Spleen (tissue), 11 donors: Measurements from ENCODE around the gene MICALL2. TPM values are rescaled to one million over a fixed set of nuclear protein-coding genes. Genes with fewer than 3 reads are reported as not detected.

Experiments used
- DNase-seq: peaks from one replicate; pipeline ENCODE4 v3.0.0-alpha.2; 2020
- H3K27ac ChIP-seq, 8 donors: fragments of 200-600 bp; sonication (generic) in 7 of 8; 1 replicate in 4 of 8; 2 replicates in 4 of 8; pipeline versions ENCODE4 v1.5.0 to v1.8.0; 2016 to 2021; ENCODE audit warnings: inconsistent platforms in 4 of 8, mild to moderate bottlenecking in 4 of 8, moderate library complexity in 1 of 8
- H3K27me3 ChIP-seq, 7 donors: fragments of 200-600 bp; sonication (generic) in 6 of 7; replicated peaks in 1 of 7; 1 replicate in 4 of 7; 2 replicates in 3 of 7; pipeline versions ENCODE4 v1.5.0 to v1.8.0; 2016 to 2021; ENCODE audit warnings: inconsistent platforms in 3 of 7, mild to moderate bottlenecking in 1 of 7
- H3K36me3 ChIP-seq, 6 donors: fragments of 200-600 bp; sonication (generic) in 5 of 6; 1 replicate in 4 of 6; 2 replicates in 2 of 6; pipeline versions ENCODE4 v1.5.0 to v1.8.0; 2016 to 2021; ENCODE audit warnings: inconsistent platforms in 2 of 6
- H3K4me1 ChIP-seq, 6 donors: fragments of 200-600 bp; sonication (generic) in 5 of 6; 1 replicate in 3 of 6; 2 replicates in 3 of 6; pipeline versions ENCODE4 v1.5.0 to v1.8.0; 2016 to 2021; ENCODE audit warnings: inconsistent platforms in 3 of 6
- H3K4me3 ChIP-seq, 8 donors: fragments of 200-600 bp; sonication (generic) in 7 of 8; 1 replicate in 4 of 8; 2 replicates in 4 of 8; pipeline versions ENCODE4 v1.5.0 to v1.8.0; 2016 to 2021; ENCODE audit warnings: inconsistent platforms in 4 of 8, mild to moderate bottlenecking in 4 of 8, moderate library complexity in 2 of 8
- H3K9me3 ChIP-seq, 8 donors: fragments of 200-600 bp; sonication (generic) in 7 of 8; 1 replicate in 4 of 8; 2 replicates in 4 of 8; pipeline versions ENCODE4 v1.5.0 to v1.8.0; 2016 to 2021; ENCODE audit warnings: inconsistent platforms in 4 of 8
- CTCF ChIP-seq, 11 experiments: fragments of 200-600 bp in 7 of 11; fragments of 450-650 bp in 4 of 11; sonication (generic) in 4 of 11; IDR thresholded peaks in 8 of 11; conservative IDR thresholded peaks in 3 of 11; 1 replicate in 7 of 11; 2 replicates in 4 of 11; pipeline versions ENCODE4 v1.4.0 to v1.8.0; 2016 to 2021; ENCODE audit warnings: antibody characterized with exemption in 11 of 11, inconsistent platforms in 4 of 11, mild to moderate bottlenecking in 1 of 11
- POLR2A ChIP-seq, 3 donors: fragments of 450-650 bp; IDR thresholded peaks; one replicate each; pipeline ENCODE4 v1.5.1; 2017; ENCODE audit warnings: antibody characterized with exemption in 3 of 3, mild to moderate bottlenecking in 1 of 3
- POLR2AphosphoS5 ChIP-seq, 3 donors: sonication (generic); formaldehyde crosslinking; IDR thresholded peaks; one replicate each; pipeline ENCODE4 v1.5.1; 2017; ENCODE audit warnings: antibody characterized with exemption in 3 of 3
- WGBS, 5 donors: extraction: QIAGEN DNeasy Blood & Tissue Kit in 3 of 5; methylation state at CpG; one replicate each; pipeline versions ENCODE4 v1.1.5 to v1.1.7; 2013 to 2018; 5-methylcytosine and 5-hydroxymethylcytosine counted together
- intact Hi-C: fragments of 100-400 bp; cut with DNase I; formaldehyde crosslinking; loops from one replicate; pipeline ENCODE4 v1.15.0; 2023; ENCODE audit warnings: low total_unique reads
- polyA plus RNA-seq, 3 donors: library from polyadenylated mRNA; stranded (reverse); fragments of 200-250 nt; gene quantifications; one replicate each; pipeline ENCODE4 v1.2.1, GENCODE V29; 2013
- total RNA-seq, 7 donors: library from RNA; depleted of rRNA in 3 of 7; stranded (reverse); fragments of >200 nt in 3 of 7; fragmentation: NEBNext Ultra II Directional in 4 of 7; extraction: Animal tissue kit (Norgen Biotek cat#: 25700) in 4 of 7; gene quantifications; one replicate each; pipeline versions ENCODE4 v1.1.0 to v1.2.1, GENCODE V29; 2016 to 2021
- donor health status: healthy with polysubstance abuse.
- donor health status: DM: no; HTN: no; CAD: no; lungs with moderate emphysema.
- donor health status: DM: no; HTN: no; CAD: no.
- donor health status: Bipolar disorder and iron deficiency.
- donor health status: healthy.
- donor health status: DM: no; HTN: no; CAD: no.
- donor health status: DM: yes; HTN: yes; CAD: no.

Gene MICALL2
- total and polyA plus RNA-seq, 10 donors = 36.3 to 361 (median 96.7) TPM

- no peak for DNase-seq
- peaks cover 0 to 36% (median 6%) of the 10 kb centered on the region in 6 donors for H3K36me3 ChIP-seq
- peak in 2 of 3 donors; percentile 47 to 68 for TF ChIP-seq POLR2AphosphoS5 (IDR thresholded peaks at IDR 0.05)
- TF ChIP-seq POLR2A (IDR thresholded peaks at IDR 0.05) = no peak
- no peak for TF ChIP-seq CTCF (IDR thresholded peaks at IDR 0.05 in 8 of 11, conservative IDR thresholded peaks at IDR 0.05 in 3 of 11)
- H3K4me1 ChIP-seq = peaks cover 0 to 100% (median 56%) of the 10 kb centered on the region in 6 donors
- peak overlapping the region in 1 of 8 donors; percentile 11 for H3K4me3 ChIP-seq
- intact Hi-C loops = no loop called here
- WGBS, 5 donors = 69 to 85% (median 77%) methylated on average over 4 to 19 of the region's 19 CpGs
- H3K27me3 ChIP-seq = no peaks in the 10 kb centered on the region
- no peaks in the 10 kb centered on the region for H3K9me3 ChIP-seq
- H3K27ac ChIP-seq = peak overlapping the region in 6 of 8 donors; percentile 46 to 88 (median 84)
Observed at GRCh38 chr7:1452205-1452604, 7.1 kb downstream of the MICALL2 start.

- 80 to 91% (median 86%) methylated on average over 6 to 11 of the region's 11 CpGs for WGBS, 5 donors
Observed at GRCh38 chr7:1450987-1451386, 8.3 kb downstream of the MICALL2 start.

GRCh38 chr7:1450431-1450830, 8.8 kb downstream of the MICALL2 start:
- peaks cover 0 to 40% (median 6%) of the 10 kb centered on the region in 6 donors for H3K36me3 ChIP-seq
- peak overlapping the region in 7 of 8 donors; percentile 13 to 88 (median 84) for H3K27ac ChIP-seq
- no peak overlapping the region for H3K4me3 ChIP-seq
- no peak for DNase-seq
- H3K9me3 ChIP-seq = no peaks in the 10 kb centered on the region
- intact Hi-C loops = no loop called here
- H3K27me3 ChIP-seq = no peaks in the 10 kb centered on the region
- no peak for TF ChIP-seq POLR2AphosphoS5 (IDR thresholded peaks at IDR 0.05)
- TF ChIP-seq CTCF (IDR thresholded peaks at IDR 0.05 in 8 of 11, conservative IDR thresholded peaks at IDR 0.05 in 3 of 11) = no peak
- TF ChIP-seq POLR2A (IDR thresholded peaks at IDR 0.05) = no peak
- H3K4me1 ChIP-seq = peaks cover 0 to 93% (median 47%) of the 10 kb centered on the region in 6 donors
- 76 to 87% (median 79%) methylated on average over 13 to 18 of the region's 18 CpGs for WGBS, 5 donors

More at GRCh38 chr7:1450987-1451386, 8.3 kb downstream of the MICALL2 start:
- peaks cover 0 to 36% (median 6%) of the 10 kb centered on the region in 6 donors for H3K36me3 ChIP-seq
- H3K9me3 ChIP-seq = no peaks in the 10 kb centered on the region
- peaks cover 0 to 95% (median 51%) of the 10 kb centered on the region in 6 donors for H3K4me1 ChIP-seq
- TF ChIP-seq POLR2AphosphoS5 (IDR thresholded peaks at IDR 0.05) (no peak), CTCF (IDR thresholded peaks at IDR 0.05 in 8 of 11, conservative IDR thresholded peaks at IDR 0.05 in 3 of 11) (no peak), POLR2A (IDR thresholded peaks at IDR 0.05) (no peak)
- peak overlapping the region in 7 of 8 donors; percentile 13 to 88 (median 84) for H3K27ac ChIP-seq
- H3K4me3 ChIP-seq = no peak overlapping the region
- H3K27me3 ChIP-seq = no peaks in the 10 kb centered on the region
- DNase-seq = no peak
- intact Hi-C loops = no loop called here

GRCh38 chr7:1449951-1450350, 9.3 kb downstream of the MICALL2 start:
- intact Hi-C loops = no loop called here
- Histone ChIP-seq H3K4me1 (peaks cover 0 to 93% (median 45%) of the 10 kb centered on the region in 6 donors), H3K4me3 (no peak overlapping the region), H3K36me3 (peaks cover 0 to 45% (median 6%) of the 10 kb centered on the region in 6 donors), H3K9me3 (no peaks in the 10 kb centered on the region), H3K27ac (peak overlapping the region in 6 of 8 donors; percentile 41 to 88 (median 84)), H3K27me3 (no peaks in the 10 kb centered on the region)
- 68 to 92% (median 81%) methylated on average over 11 of the region's 11 CpGs for WGBS, 5 donors
- no peak for DNase-seq
- TF ChIP-seq CTCF (IDR thresholded peaks at IDR 0.05 in 8 of 11, conservative IDR thresholded peaks at IDR 0.05 in 3 of 11) (no peak), POLR2AphosphoS5 (IDR thresholded peaks at IDR 0.05) (no peak), POLR2A (IDR thresholded peaks at IDR 0.05) (no peak)
